Heart right ventricle (tissue), 16 donors: ENCODE measurements around the gene PLA2G2D. TPM values are rescaled to one million over a fixed set of nuclear protein-coding genes. Genes with fewer than 3 reads are reported as not detected.

ENCODE experiments used
- ATAC-seq, 8 donors: fragments of 200-7000 bp; cut with Tn5 transposase; one replicate each; pipeline ENCODE4 v1.9.1; 2020; ENCODE audit warnings: mild to moderate bottlenecking in 8 of 8, moderate library complexity in 8 of 8, moderate number of reproducible peaks in 1 of 8
- DNase-seq, 2 donors: peaks; one replicate each; pipeline ENCODE4 v3.0.0-alpha.2; 2020
- H3K27ac ChIP-seq, 10 donors: fragments of 200-600 bp; sonication (generic) in 2 of 10; one replicate each; pipeline versions ENCODE4 v1.5.0 to v1.8.0; 2020 to 2022; ENCODE audit warnings: mild to moderate bottlenecking in 3 of 10
- H3K27me3 ChIP-seq, 7 donors: fragments of 200-600 bp; one replicate each; pipeline ENCODE4 v1.8.0; 2021 to 2022; ENCODE audit warnings: mild to moderate bottlenecking in 2 of 7
- H3K36me3 ChIP-seq, 9 donors: fragments of 200-600 bp; sonication (generic) in 1 of 9; one replicate each; pipeline versions ENCODE4 v1.5.0 to v1.8.0; 2020 to 2022; ENCODE audit warnings: mild to moderate bottlenecking in 2 of 9
- H3K4me1 ChIP-seq, 9 donors: fragments of 200-600 bp; sonication (generic) in 1 of 9; one replicate each; pipeline versions ENCODE4 v1.5.0 to v1.8.0; 2020 to 2022; ENCODE audit warnings: mild to moderate bottlenecking in 4 of 9
- H3K4me3 ChIP-seq, 10 donors: fragments of 200-600 bp; sonication (generic) in 2 of 10; one replicate each; pipeline versions ENCODE4 v1.5.0 to v1.8.0; 2020 to 2022; ENCODE audit warnings: mild to moderate bottlenecking in 7 of 10, moderate library complexity in 2 of 10
- H3K9me3 ChIP-seq, 11 donors: fragments of 200-600 bp in 10 of 11; sonication (generic) in 2 of 11; one replicate each; pipeline versions ENCODE4 v1.5.0 to v1.8.0; 2013 to 2022; ENCODE audit warnings: mild to moderate bottlenecking in 2 of 11, control low read depth in 1 of 11, moderate library complexity in 1 of 11
- WGBS, 2 donors: extraction: QIAGEN DNeasy Blood & Tissue Kit; methylation state at CpG; one replicate each; pipeline ENCODE4 v1.1.7; 2013; ENCODE audit warnings: inconsistent platforms in 1 of 2; 5-methylcytosine and 5-hydroxymethylcytosine counted together
- intact Hi-C, 10 donors: fragments of 100-400 bp; cut with DNase I; formaldehyde crosslinking; loops; one replicate each; pipeline versions ENCODE4 v1.11.1 to v1.14.2; 2022
- polyA plus RNA-seq, 2 donors: library from polyadenylated mRNA; stranded (reverse); fragments of 200-250 nt; gene quantifications; one replicate each; pipeline ENCODE4 v1.2.3, GENCODE V29; 2013
- total RNA-seq, 10 donors: library from RNA; stranded (reverse); fragmentation: NEBNext Ultra II Directional in 3 of 10; extraction: Animal tissue kit (Norgen Biotek cat#: 25700) in 3 of 10; gene quantifications; one replicate each; pipeline versions ENCODE4 v1.2.1 to v1.2.4, GENCODE V29; 2021 to 2023
- TF ChIP-seq, protein P1 (sequence below), 9 donors: fragments of 200-600 bp; sonication (generic) in 2 of 9; IDR thresholded peaks; one replicate each; pipeline versions ENCODE4 v1.5.0 to v1.8.0; 2021 to 2022; ENCODE audit warnings: antibody characterized with exemption in 9 of 9, mild to moderate bottlenecking in 5 of 9, moderate library complexity in 1 of 9
- donor health status: Arrhythmogenic right ventricular cardiomyopathy.
- donor health status: ischemic (EF 13 %, LVEDD 7.1; RV severe dilation, severe dysfunction).
- donor health status: healthy with polysubstance abuse.
- donor health status: DM: no; HTN: yes; CAD: no.
- donor health status: DM: no; HTN: no; CAD: no.
- donor health status: ischemic (EF 25% LVEDD 6.9; RV normal size, moderate dysfunction).
- donor health status: ischemic (EF 25% LVEDD 5.7; RV mildly dilated, moderate dysfunction).
- donor health status: healthy.
- donor health status: DM: yes; HTN: yes; CAD: no.
- donor health status: Ischemic cardiomyopathy.
- donor health status: ischemic (EF 35%, LVEDD 5.7; RV mildly dilated, moderate dysfunction).
- donor health status: nonischemic (EF 11% LVEDD 7.7; RV severe dilation, severe dysfunction).
- donor health status: DM: yes; HTN: yes; CAD: no.
- donor health status: PGD.
- donor health status: ischemic (EF 29% LVEDD 5.4; RV normal size, mild dysfunction).
- donor health status: nonischemic (EF 23%, LVEDD 6.1; RV moderate dilation, normal function).

The PLA2G2D gene
- total and polyA plus RNA-seq, 12 donors: 1.1 TPM; not detected in 11

DNA sequence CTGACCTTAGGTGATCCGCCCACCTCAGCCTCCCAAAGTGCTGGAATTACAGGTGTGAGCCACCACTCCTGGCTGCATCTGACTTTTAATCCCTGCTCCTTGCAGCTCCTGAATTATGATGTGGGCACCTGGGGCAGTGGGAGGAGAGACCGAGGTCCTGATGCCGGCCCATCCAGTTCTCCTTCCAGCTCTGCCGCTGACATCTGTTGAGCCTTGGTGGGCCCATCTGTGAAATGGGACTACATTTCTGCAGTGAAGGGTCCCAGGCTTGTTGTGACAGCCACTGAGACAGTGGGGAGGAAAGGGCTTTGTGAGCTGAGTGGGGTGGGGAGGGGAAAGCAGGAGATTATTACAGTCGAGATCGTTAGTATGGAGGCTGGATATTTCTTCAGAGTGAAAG is 31.6 kb upstream of the PLA2G2D start:
- no peaks in the 10 kb centered on the region for H3K9me3 ChIP-seq
- no peaks in the 10 kb centered on the region for H3K36me3 ChIP-seq
- peaks cover 0 to 20% (median 0%) of the 10 kb centered on the region in 7 donors for H3K27me3 ChIP-seq
- DNase-seq: no peak
- ATAC-seq: no peak
- WGBS, 2 donors: 81 to 86% methylated on average over 6 of the region's 6 CpGs
- H3K4me3 ChIP-seq: no peak overlapping the region
- peaks cover 3 to 27% (median 15%) of the 10 kb centered on the region in 9 donors for H3K4me1 ChIP-seq
- no peak overlapping the region for H3K27ac ChIP-seq
- TF ChIP-seq, protein P1, sequence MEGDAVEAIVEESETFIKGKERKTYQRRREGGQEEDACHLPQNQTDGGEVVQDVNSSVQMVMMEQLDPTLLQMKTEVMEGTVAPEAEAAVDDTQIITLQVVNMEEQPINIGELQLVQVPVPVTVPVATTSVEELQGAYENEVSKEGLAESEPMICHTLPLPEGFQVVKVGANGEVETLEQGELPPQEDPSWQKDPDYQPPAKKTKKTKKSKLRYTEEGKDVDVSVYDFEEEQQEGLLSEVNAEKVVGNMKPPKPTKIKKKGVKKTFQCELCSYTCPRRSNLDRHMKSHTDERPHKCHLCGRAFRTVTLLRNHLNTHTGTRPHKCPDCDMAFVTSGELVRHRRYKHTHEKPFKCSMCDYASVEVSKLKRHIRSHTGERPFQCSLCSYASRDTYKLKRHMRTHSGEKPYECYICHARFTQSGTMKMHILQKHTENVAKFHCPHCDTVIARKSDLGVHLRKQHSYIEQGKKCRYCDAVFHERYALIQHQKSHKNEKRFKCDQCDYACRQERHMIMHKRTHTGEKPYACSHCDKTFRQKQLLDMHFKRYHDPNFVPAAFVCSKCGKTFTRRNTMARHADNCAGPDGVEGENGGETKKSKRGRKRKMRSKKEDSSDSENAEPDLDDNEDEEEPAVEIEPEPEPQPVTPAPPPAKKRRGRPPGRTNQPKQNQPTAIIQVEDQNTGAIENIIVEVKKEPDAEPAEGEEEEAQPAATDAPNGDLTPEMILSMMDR (IDR thresholded peaks at IDR 0.05): no peak
- intact Hi-C loops: loop anchor here in 8 of 10 donors (5.0 kb wide), 5 partner anchors 49 to 341 kb away; partner anchors contain the start of gene PLA2G2A (in 4 of the 8)

DNA sequence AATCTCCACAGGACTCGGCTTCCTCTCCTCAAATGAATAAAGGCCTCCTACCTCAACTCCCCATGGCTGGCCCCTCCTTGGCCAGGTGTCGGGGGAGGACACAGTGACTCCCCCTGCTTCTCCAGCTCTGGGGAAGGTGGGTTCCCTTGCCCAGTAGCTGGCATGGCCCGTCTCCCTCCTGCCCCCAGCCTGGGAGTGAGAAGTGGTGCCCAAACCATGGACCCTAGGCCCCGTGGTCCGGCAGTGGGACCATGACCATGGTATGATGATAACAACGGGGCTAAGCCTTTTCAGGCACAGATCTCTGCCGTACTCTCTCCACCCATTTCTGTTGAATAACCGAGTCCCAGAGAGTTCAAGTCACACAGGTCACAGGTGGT is 31.0 kb upstream of the PLA2G2D start:
- no peaks in the 10 kb centered on the region for H3K9me3 ChIP-seq
- H3K27ac ChIP-seq: no peak overlapping the region
- TF ChIP-seq, protein P1 (IDR thresholded peaks at IDR 0.05): no peak
- intact Hi-C loops: loop anchor here in 8 of 10 donors (5.0 kb wide), 5 partner anchors 48 to 342 kb away; partner anchors contain the start of gene PLA2G2A (in 4 of the 8)
- H3K4me1 ChIP-seq: peaks cover 3 to 27% (median 15%) of the 10 kb centered on the region in 9 donors
- peaks cover 0 to 20% (median 0%) of the 10 kb centered on the region in 7 donors for H3K27me3 ChIP-seq
- 89 to 90% methylated on average over 8 of the region's 8 CpGs for WGBS, 2 donors
- DNase-seq (no peak), ATAC-seq (no peak)
- no peak overlapping the region for H3K4me3 ChIP-seq
- no peaks in the 10 kb centered on the region for H3K36me3 ChIP-seq

- ATAC-seq: no peak
Measured at GRCh38 chr1:20149601-20150325, 30.4 kb upstream of the PLA2G2D start.

More at GRCh38 chr1:20149601-20150325, 30.4 kb upstream of the PLA2G2D start:
- H3K27ac ChIP-seq: no peak overlapping the region
- TF ChIP-seq, protein P1 (IDR thresholded peaks at IDR 0.05): no peak
- peaks cover 0 to 20% (median 0%) of the 10 kb centered on the region in 7 donors for H3K27me3 ChIP-seq
- 82 to 88% methylated on average over 26 to 27 of the region's 27 CpGs for WGBS, 2 donors
- H3K4me1 ChIP-seq: peaks cover 3 to 25% (median 15%) of the 10 kb centered on the region in 9 donors
- no peak overlapping the region for H3K4me3 ChIP-seq
- H3K36me3 ChIP-seq: no peaks in the 10 kb centered on the region
- H3K9me3 ChIP-seq: no peaks in the 10 kb centered on the region
- intact Hi-C loops: loop anchor here in 8 of 10 donors (5.0 kb wide), 6 partner anchors 42 to 343 kb away; partner anchors contain the start of gene PLA2G2A (in 4 of the 8)
- no peak for DNase-seq
